UCSD-AML1 (cell line): ENCODE data around the gene NUBPL.
"Not testable (repeated sequence)": the region's sequence is repeated elsewhere in the genome, so short reads cannot be mapped to it uniquely, and the experiment has no call there.

ENCODE experiments used
- DNase-seq: peaks from one replicate; lab custom pipeline; 2025; ENCODE audit not compliant: unreplicated experiment; lab: John Stamatoyannopoulos, UW

The NUBPL gene

GRCh38 chr14:31868096-31868495, 306.9 kb downstream of the NUBPL start:
- not testable (repeated sequence) for DNase-seq

DNA sequence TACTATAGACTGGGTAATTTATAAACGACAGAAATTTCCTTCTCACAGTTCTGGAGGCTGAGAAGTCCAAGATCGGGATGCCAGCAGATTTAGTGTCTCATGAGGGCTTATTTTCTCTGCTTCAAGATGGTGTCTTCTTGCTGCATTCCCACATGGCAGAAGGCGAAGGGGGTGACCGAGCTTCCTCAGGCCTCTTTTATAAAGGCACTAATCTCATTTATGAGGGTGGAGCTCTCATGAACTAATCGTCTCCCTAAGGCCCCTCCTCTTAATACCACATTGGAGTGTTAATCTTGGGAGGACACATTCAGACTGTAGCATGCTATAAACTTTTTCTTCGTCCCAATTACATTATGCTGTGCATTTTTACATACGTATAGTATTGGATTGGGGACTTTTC, 315.5 kb downstream of the NUBPL start:
- no peak for DNase-seq

GRCh38 chr14:31877255-31877798, 316.1 kb downstream of the NUBPL start:
- no peak for DNase-seq

DNA sequence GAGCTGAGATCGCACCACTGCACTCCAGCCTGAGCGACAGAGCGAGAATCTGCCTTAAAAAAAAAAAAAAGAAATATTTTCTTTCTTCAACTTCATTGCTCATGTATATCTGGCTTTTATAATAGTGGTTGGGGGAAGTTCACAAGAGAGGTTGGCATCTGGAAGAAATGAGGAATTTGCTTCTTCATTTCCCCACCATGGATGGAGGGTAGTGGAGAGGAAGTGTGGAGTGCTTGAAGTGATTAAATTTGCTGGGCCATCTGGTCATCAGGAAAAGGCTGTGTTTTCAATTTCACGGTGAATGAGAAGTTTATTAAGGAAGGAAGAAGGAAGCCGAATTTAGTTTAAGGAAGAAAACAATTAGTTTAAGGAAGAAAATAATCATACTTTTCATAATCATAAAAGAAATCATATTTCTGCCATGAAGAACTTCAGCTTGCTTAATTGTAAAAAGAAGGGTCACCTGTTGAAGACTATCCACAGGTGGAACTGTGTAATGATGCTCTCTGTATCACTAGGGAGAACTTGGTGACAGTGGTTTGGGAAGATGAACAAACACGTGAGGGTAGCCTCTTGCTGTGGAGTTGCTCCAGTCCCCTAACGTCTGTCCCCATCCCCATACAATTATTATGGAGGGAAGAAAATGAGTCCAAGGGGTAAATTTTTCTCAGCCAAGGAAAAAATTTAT, 318.6 kb downstream of the NUBPL start:
- DNase-seq, result no peak

DNA sequence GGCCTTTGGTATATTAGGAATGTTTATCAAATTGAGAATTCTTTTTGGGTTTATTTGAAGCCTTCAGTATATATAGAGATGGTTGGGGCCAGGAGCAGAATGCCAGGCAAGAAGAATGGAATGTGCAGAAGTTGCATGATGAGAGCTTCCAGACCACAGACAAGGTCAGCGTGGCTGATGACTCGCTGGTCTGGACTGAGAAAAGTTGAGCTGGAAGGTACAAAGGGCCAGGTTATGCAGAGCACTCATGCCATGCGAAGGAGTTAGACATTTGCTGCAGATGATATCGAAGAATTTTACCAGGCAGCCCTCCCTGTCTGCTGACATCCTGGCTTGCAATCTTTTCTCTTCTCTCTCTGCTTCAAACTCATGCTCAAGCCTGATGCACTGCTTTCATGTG, 319.7 kb downstream of the NUBPL start:
- DNase-seq, result no peak

DNA sequence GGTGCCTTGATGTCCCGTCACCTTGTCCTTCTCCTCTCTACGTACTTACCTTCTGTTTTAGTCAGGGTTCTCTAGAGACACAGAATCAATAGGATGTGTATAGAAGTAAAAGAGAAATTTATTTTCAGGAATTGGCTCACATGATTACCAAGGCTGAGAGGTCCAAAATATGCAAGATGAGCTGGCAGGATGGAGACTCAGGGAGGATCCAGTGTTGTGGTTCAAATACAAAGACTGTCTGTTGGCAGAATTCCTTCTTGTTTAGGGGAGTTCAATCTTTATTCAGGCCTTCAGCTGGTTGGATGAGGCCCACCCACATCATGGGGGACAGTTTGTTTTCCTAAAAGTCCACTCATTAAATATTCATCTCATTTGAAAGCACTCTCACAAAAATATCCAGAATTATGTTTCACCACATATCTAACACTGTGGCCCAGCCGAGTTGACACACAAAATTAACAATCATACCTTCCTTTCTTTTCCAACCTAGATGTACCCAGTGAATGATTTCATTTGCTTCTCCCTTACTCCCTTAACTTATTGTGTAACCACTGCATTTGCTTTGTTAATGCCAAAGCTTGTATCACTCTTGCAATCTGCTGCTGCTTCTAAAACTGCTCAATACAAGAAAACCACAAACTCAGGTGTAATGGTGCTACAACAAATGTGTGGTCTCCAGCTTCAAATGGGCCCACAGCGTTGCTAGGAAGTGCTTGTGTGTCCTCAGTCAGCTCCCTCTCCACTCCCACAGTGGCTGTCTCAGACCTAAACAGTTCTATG, 320.5 kb downstream of the NUBPL start:
- DNase-seq, result no peak

DNA sequence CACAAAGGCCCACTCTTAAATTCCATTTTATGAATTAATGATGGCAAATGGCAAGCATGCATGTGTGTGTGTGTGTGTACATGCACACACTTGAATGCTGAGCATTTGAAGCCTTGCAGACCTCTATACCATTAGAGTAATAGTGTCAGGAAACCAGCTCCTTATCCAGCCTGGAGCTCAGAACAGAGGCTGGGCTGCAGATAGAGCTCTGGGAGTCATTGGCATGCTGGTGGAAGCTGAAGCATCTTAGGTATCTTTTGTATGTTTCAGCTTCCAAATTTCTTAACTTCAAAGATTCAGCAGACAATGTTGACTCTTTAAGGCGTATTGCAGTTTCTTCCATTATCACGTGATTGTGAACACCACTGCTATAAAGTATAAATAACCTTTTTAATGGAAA, 323.0 kb downstream of the NUBPL start:
- no peak for DNase-seq

GRCh38 chr14:31884776-31885379, 323.7 kb downstream of the NUBPL start:
- no peak for DNase-seq

- no peak for DNase-seq
Observed at GRCh38 chr14:31886156-31886835, 325.1 kb downstream of the NUBPL start.

- no peak for DNase-seq
Observed at GRCh38 chr14:31887929-31888580, 326.9 kb downstream of the NUBPL start.

GRCh38 chr14:31889297-31889696, 328.1 kb downstream of the NUBPL start:
- no peak for DNase-seq

- not testable (repeated sequence) for DNase-seq
Observed at GRCh38 chr14:31890202-31890601, 329.0 kb downstream of the NUBPL start.

GRCh38 chr14:31893221-31893757, 332.1 kb downstream of the NUBPL start:
- no peak for DNase-seq

DNA sequence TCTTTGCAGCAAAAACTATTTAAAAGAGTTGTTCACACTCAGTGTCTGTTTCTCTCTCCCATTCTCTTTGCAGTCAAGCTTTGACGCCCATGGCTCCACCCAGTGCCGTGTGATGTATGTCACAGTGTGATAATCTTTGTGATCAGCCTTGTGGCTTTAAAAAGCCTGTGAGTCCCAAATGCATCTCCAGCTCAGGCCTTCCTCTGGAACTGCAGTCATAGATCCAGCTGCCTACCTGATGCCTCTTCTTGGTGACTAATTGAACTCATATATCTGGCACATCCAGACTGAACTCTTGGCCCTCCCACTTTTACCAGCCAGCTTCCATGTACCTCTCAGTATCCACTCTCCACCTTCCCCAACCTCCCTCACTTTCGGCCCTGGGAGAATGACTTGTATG, 333.1 kb downstream of the NUBPL start:
- no peak for DNase-seq

DNA sequence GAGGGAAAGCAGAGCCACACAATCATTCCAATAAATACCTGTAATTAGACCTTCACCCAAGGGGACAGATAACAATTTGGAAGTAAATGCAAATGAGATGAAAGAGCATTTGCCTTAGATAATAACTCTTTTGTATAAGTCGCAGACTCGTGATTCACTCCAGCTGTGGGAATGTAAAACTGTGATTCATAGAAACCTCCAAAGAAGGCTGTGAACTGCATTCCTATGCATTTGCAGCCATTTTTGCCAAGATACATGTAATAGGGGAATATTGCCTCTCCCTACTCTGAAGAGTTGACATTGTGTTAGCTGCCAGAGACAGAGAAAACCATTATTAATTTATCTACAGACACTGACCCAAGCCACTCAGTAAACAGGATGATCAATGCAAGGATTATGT, 334.0 kb downstream of the NUBPL start:
- DNase-seq, result no peak

DNA sequence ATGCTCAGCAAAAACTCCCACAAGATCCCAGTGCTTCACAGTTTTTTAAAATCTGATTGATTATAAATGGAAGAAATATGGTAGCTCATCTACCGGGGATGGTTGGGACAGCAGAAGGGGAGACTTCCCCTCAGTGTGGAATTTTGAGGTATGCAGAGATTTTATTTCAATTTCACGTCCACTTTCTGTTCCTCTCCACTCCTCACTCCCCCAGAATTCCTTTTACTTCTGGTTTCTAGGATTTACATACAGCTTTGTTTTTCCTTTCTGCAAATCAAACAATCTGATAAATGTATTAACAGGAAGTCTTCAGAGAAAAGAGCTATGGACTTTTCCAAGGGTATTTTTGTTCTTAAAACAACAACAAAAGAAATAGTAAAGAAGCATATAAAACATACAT, 334.4 kb downstream of the NUBPL start:
- DNase-seq, result no peak

- DNase-seq, result no peak
Observed at GRCh38 chr14:31897581-31898186, 336.5 kb downstream of the NUBPL start.

DNA sequence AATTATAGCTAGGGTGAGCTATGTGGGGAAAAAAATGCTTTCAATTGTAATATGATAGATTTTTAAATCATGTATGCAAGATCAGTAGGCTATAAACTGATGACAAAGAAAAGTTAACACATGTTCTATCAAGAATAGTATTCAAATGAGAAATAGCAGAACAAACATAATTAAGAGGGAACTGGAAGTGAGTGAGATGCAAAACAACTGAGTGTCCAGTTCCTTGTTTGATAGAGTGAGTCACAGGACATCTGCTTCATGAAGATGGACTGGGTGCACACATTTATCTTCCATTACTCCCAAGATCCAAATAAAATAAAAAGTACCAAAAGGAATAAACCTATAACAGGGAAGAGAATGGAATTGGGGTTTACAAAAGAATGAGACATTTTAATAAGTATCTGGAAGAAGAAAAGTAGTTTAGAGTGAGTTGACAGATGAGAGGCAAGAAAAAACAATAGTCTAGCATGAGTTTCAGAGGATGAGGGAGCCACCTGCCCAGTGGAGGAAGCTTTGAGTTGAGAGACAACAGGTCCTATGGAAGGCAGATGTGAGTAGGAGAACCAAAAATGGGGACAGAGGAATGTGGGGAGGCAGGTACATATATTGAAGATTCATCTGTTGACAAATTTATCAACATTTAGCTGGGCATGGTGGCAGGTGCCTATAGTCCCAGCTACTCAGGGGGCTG, 337.8 kb downstream of the NUBPL start:
- no peak for DNase-seq

- DNase-seq, result no peak
Observed at GRCh38 chr14:31902002-31902401, 340.8 kb downstream of the NUBPL start.
